AG09309 (cell line): Measurements from ENCODE around the gene ONECUT1.

Experiments used
- DNase-seq: peaks from one replicate; pipeline ENCODE4 v3.0.0-alpha.2; 2010; ENCODE audit warnings: low read depth
- H3K4me3 ChIP-seq: 2 replicates; pipeline ENCODE4 v1.5.1; 2011; ENCODE audit warnings: mild to moderate bottlenecking, low read depth, low read length, moderate library complexity; ENCODE audit not compliant: control insufficient read depth
- TF ChIP-seq, protein P1 (sequence below): IDR thresholded peaks from 2 replicates; pipeline ENCODE4 v1.5.1; 2011; ENCODE audit warnings: mild to moderate bottlenecking, low read depth, low read length, inconsistent platforms; ENCODE audit not compliant: insufficient read depth, control insufficient read depth; ENCODE audit errors: missing control alignments

Gene ONECUT1

DNA sequence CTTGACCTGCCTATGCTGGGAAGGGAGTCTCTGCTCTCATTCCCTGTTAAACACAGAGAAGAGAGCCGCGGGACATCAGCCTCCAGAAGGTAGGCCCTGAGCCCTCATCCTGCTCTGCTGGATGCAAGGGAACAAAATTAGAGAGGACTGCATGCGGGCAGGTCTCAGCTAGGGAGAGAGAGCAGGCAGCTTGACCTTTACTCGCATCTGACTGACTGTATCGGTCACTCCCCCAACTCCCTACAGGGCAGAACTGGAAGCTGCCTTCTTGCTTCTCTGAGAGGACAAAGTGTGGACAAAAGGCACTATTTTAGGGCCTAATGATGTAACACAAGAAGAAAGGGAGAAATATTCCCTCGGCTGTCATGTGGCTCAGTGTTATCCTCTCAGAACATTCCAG lies 72.2 kb downstream of the ONECUT1 start:
- no peak overlapping the region for H3K4me3 ChIP-seq
- TF ChIP-seq, protein P1, sequence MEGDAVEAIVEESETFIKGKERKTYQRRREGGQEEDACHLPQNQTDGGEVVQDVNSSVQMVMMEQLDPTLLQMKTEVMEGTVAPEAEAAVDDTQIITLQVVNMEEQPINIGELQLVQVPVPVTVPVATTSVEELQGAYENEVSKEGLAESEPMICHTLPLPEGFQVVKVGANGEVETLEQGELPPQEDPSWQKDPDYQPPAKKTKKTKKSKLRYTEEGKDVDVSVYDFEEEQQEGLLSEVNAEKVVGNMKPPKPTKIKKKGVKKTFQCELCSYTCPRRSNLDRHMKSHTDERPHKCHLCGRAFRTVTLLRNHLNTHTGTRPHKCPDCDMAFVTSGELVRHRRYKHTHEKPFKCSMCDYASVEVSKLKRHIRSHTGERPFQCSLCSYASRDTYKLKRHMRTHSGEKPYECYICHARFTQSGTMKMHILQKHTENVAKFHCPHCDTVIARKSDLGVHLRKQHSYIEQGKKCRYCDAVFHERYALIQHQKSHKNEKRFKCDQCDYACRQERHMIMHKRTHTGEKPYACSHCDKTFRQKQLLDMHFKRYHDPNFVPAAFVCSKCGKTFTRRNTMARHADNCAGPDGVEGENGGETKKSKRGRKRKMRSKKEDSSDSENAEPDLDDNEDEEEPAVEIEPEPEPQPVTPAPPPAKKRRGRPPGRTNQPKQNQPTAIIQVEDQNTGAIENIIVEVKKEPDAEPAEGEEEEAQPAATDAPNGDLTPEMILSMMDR: no peak
- no peak for DNase-seq

DNA sequence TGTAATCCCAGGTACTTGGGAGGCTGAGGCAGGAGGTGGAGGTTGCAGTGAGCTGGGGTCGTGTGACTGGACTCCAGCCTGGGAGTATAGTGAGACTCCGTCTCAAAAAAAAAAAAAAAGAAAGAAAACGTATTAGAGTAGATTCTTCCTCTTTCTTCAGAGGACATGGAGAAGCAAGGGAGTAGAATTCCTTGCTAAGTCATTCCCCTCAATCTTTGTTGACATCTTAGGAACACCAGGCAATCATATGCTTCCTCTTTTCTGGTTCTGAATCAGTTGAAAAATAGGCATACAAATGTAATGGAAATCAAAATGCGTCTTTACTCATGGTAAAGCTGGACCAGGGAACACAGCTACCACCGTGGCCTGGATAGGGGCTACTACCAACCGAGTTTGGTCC lies 72.7 kb downstream of the ONECUT1 start:
- TF ChIP-seq, protein P1: no peak
- no peak for DNase-seq
- no peak overlapping the region for H3K4me3 ChIP-seq

DNA sequence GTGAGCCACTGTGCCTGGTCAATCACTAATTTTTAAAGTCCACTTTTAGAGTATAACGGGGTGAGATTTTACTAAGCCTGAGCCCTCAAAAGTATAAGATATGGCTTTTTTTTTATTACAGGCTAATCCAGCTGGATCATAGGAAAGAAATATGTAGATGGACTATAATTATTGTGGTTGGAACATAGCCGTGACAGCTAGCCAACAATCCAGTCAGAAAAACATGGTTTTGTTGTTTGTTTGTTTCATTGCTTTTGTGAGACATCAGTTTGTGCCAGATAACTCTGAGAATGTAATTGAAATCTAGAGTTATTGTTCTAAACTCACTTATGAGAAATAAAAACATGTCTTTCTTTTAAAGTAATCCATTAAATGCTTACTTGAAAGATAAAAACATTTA lies 73.6 kb downstream of the ONECUT1 start:
- TF ChIP-seq, protein P1: no peak
- no peak overlapping the region for H3K4me3 ChIP-seq
- DNase-seq: no peak

DNA sequence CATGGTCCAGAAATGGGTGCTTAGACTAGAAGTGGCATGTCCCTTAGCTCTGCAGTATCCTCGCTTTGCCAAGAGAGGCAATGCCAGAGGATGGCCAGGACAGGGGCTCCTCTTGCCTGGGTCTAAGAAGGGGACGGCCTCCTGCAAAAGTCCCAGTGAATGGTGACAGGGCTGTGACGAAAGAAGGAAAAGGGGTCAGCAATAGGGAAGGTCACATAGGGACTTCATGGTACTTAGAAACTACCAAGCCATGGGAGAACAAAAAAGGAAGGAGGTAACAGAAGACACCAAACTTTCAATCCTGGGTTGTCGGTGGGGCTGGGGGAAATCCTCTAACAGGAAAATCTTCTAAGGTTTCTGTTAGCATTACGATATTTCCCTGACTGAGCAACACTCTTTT lies 74.7 kb downstream of the ONECUT1 start:
- H3K4me3 ChIP-seq: no peak overlapping the region
- DNase-seq: no peak
- TF ChIP-seq, protein P1: no peak

DNA sequence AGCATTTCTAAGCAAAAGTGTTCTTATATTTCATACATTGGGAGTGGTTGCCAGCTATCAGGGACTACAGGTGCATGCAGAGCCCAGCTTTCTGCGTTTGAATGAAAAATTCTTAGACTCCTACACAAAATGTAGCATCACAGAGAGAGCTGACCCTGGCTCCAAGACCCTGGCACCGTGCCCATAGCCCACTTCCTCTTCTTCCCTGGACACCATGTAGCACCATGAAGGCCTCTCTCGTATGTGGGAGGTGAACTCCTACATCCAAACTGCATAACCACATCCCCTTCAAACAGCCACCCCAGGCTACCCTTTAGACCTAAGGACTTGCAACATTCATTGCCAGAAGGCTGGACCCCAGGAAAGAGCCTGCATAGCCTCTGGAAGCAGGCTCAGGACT lies 75.2 kb downstream of the ONECUT1 start:
- no peak for DNase-seq
- H3K4me3 ChIP-seq: no peak overlapping the region
- TF ChIP-seq, protein P1: no peak

DNA sequence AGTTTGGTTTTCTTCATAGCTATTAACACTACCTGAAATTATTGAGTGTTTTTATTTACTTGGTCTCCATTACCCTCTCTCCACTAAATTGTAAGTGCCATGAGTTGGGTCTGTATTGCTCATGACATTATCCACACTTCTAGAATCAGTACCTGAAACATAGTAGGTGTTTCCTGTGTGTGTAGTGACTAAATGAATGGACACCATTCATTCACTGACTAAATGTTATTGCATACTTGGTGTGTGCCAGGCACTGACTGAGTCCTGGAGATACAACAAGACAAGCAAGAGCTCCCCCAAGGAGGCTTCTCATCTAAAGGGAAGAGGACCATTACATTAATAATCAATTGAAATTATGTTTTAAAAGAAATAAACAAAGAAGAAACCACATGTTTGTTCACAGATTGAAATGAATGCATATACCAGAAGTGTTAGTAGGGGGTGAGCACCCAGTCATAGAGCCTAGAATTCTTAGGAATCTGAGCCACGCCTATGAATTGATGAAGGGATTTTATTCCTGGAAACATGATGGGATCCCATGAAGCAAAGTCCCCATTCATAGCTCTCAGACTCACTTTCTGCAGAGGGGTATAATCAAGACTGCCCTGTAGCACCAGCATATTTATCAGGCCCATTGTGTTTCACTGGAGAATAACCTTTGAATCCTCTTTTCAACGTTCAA lies 79.3 kb downstream of the ONECUT1 start:
- no peak for DNase-seq
- TF ChIP-seq, protein P1: no peak

DNA sequence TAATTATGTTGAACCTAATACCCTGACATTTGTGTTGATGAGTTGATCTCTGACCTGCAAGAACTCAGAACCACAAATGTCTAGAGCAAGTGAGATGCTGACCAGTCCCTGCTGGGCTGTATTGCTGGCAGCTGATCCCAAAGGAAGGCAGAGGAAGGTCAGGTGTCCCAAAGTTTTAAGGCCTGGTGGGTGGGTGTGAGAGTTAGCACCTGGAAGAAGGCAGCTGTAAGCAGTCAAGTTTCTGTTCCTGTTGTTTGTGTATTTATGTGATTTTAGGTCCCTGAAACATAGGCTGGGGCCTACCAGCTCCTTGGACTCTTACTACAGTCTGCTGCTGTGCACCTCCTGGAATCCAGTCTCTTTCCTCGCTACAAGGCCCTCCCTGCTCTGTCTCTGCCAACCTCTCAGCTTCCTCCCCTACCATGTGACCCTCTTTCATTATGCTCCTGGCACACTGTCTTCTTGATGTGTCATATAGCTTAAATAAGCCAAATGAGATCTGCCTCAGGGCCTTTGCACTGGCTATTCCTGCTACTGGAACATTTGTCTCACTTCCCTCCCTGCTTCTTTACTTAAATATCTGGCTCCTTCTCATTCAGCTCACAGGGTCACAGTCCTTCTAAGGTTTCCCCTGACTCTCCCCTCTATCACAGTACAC lies 80.0 kb downstream of the ONECUT1 start:
- H3K4me3 ChIP-seq: no peak overlapping the region
- TF ChIP-seq, protein P1: no peak
- no peak for DNase-seq

More for the DNA sequence above, 79.3 kb downstream of the ONECUT1 start:
- H3K4me3 ChIP-seq: no peak overlapping the region
